Activated naive CD8-positive, alpha-beta T cell treated with anti-CD3 and anti-CD28 coated beads, Interleukin-2, amount 10 ng/mL, durations not matched to agents 7 days and 5 days (primary cell): ENCODE data around the gene DOP1A. TPM values are rescaled to one million over a fixed set of nuclear protein-coding genes. Genes with fewer than 3 reads are reported as not detected.
"Not testable (repeated sequence)": the region's sequence is repeated elsewhere in the genome, so short reads cannot be mapped to it uniquely, and the experiment has no call there.

Experiments used
- ATAC-seq: fragments of 150-1000 bp; cut with Tn5 transposase; one replicate; pipeline ENCODE4 v1.10.0; 2021; ENCODE audit warnings: low read depth, moderate library complexity
- POLR2A ChIA-PET: fragments of 350-600 bp; sonication (Branson Sonifier 250); formaldehyde crosslinking; loops from one replicate; lab custom pipeline; 2021; ENCODE audit warnings: antibody characterized with exemption; lab: Charles Lee
- DNase-seq: peaks from one replicate; pipeline ENCODE4 v3.0.0; 2021
- H3K27ac Mint-ChIP-seq: one replicate; pipeline ENCODE4 v1.8.0; 2022; ENCODE audit warnings: mild to moderate bottlenecking, mixed read lengths
- H3K27me3 Mint-ChIP-seq: one replicate; pipeline ENCODE4 v1.8.0; 2022; ENCODE audit warnings: mild to moderate bottlenecking, moderate library complexity, mixed read lengths
- H3K36me3 Mint-ChIP-seq: one replicate; pipeline ENCODE4 v1.8.0; 2021; ENCODE audit warnings: mild to moderate bottlenecking, mixed read lengths
- H3K4me1 Mint-ChIP-seq: one replicate; pipeline ENCODE4 v1.8.0; 2021; ENCODE audit warnings: mixed read lengths
- H3K4me3 Mint-ChIP-seq: one replicate; pipeline ENCODE4 v1.8.0; 2022; ENCODE audit warnings: mild to moderate bottlenecking, moderate library complexity, mixed read lengths
- H3K9me3 Mint-ChIP-seq: one replicate; pipeline ENCODE4 v1.8.0; 2021; ENCODE audit warnings: mixed read lengths
- total RNA-seq, 2 experiments: library from RNA; stranded (reverse); gene quantifications; one replicate each; pipeline ENCODE4 v1.2.3, GENCODE V29; 2021

Gene DOP1A
- total RNA-seq, 2 experiments from 2014 or later: 26.2 to 26.6 TPM

DNA sequence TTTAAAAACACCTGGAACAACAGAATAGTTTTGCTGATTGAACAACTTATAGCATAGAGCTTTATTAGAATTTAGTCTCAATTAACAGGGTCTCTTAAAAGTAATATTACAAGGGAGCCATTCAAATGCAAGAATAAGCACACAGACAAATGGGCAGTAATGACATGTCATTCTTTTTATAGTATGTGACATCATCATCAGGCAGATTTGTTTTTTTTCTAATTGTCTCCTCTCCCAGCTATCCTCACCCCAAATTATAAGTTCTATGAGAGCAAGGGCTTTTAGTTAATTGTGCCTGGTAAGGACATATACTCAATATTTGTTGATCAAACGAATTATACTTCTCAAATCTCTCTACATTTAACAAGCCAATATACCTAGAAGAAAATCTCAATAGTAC lies 114.6 kb downstream of the DOP1A start:
- POLR2A ChIA-PET: no interaction called here
- Mint-ChIP-seq H3K36me3 (peaks cover 28% of the 10 kb centered on the region), H3K27ac (no peak overlapping the region), H3K4me1 (peaks cover 9% of the 10 kb centered on the region), H3K9me3 (no peaks in the 10 kb centered on the region), H3K4me3 (no peak overlapping the region), H3K27me3 (no peaks in the 10 kb centered on the region)
- DNase-seq: no peak
- ATAC-seq: no peak

DNA sequence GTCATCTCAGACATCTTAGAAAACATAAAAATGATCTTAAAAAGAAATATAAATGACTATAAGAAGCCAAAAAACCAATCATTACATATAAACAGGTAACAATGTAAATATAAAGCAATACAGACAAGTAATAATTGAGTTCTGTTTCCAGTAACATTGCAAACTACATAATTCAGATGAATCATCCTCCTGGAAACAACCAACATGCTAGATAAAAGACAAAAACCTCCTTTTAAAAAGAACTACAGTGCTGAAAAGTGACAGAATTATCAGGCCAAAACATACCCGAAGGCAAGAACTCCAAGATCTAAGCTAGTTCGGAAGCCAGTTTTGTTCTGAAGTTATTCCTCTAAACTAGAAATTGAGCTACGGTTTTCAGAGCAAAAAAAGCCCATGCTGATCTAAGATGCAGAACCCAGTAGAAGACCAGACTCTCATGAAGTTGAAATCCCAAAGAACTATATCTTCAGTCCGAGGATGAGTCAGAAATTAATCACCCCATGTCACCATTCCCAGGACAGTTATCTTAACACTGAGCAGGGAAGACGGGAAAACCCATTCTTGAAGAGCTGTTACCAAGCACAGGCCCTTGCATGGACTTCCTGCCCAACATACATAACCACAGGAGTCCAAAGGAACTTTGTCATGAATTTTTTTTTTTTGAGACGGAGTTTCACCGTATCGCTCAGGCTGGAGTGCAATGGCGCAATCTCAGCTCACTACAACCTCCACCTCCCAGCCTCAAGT lies 115.8 kb downstream of the DOP1A start:
- POLR2A ChIA-PET: no interaction called here
- ATAC-seq: no peak
- H3K4me3 Mint-ChIP-seq: no peak overlapping the region
- DNase-seq: no peak
- peaks cover 9% of the 10 kb centered on the region for H3K4me1 Mint-ChIP-seq
- no peaks in the 10 kb centered on the region for H3K27me3 Mint-ChIP-seq
- H3K27ac Mint-ChIP-seq: no peak overlapping the region
- no peaks in the 10 kb centered on the region for H3K9me3 Mint-ChIP-seq
- peaks cover 26% of the 10 kb centered on the region for H3K36me3 Mint-ChIP-seq

DNA sequence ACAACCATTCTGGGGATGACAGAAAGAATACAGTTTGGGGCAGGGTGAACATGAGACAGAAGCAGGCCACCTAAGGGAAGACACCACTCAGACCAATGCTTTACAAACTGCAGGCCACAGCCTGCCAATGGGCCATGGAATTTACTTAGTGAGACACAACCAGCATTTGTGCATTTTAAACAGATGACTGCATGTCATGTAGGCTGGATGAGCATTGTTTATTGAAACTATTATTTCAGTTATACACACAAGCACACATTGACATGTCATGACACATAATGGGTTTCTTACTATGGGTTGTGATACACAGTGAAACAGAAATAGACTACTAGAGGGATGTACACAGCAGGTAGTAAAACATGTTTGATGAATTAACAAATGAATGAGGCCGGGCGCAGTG lies 117.6 kb downstream of the DOP1A start:
- POLR2A ChIA-PET: no interaction called here
- H3K36me3 Mint-ChIP-seq: peaks cover 20% of the 10 kb centered on the region
- no peaks in the 10 kb centered on the region for H3K27me3 Mint-ChIP-seq
- H3K9me3 Mint-ChIP-seq: no peaks in the 10 kb centered on the region
- ATAC-seq (no peak), DNase-seq (no peak)
- peaks cover 9% of the 10 kb centered on the region for H3K4me1 Mint-ChIP-seq
- H3K4me3 Mint-ChIP-seq: no peak overlapping the region
- H3K27ac Mint-ChIP-seq: no peak overlapping the region

DNA sequence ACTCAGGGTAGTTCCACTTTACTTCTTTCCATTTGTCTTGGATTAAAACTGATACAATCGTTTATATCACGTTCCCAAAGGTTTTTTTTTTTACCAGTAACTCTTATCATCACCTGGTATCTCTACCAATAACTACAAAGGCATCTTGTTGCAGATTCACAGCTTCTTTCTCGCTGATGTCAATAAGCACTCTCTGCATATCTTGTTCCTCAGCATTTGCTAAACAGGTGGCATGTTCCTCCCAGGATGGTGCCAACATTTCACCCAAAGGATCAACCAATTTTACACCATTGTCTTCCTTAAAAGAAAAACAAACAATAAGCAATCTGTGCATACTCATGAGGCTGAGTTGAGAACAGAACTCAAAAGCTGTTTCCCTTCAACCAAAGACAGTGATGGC lies 121.0 kb downstream of the DOP1A start:
- no peak overlapping the region for H3K27ac Mint-ChIP-seq
- no peaks in the 10 kb centered on the region for H3K9me3 Mint-ChIP-seq
- DNase-seq (no peak), ATAC-seq (no peak)
- H3K4me1 Mint-ChIP-seq: peaks cover 9% of the 10 kb centered on the region
- no peaks in the 10 kb centered on the region for H3K27me3 Mint-ChIP-seq
- POLR2A ChIA-PET: no interaction called here
- peaks cover 13% of the 10 kb centered on the region for H3K36me3 Mint-ChIP-seq
- no peak overlapping the region for H3K4me3 Mint-ChIP-seq

DNA sequence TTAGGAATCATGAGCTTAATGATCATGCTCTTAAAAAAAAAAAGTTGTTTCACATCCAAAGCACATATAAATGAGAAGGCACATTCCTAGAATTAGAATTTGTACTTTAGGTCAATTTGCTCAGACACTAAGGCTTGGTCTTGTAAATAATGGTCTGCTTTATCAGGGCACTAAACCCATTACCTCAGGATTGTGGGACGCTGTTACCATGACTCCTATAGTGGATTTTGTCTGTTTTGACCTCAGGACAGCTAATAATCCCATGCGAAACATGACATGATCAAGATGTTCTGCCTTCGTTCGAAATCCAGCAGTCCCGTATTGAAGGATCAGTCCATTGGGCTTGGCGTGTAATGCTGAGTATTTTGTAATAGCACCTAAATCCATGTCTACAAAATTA lies 123.2 kb downstream of the DOP1A start:
- H3K4me1 Mint-ChIP-seq: peaks cover 18% of the 10 kb centered on the region
- H3K9me3 Mint-ChIP-seq: no peaks in the 10 kb centered on the region
- ATAC-seq: no peak
- peaks cover 5% of the 10 kb centered on the region for H3K36me3 Mint-ChIP-seq
- no peak overlapping the region for H3K27ac Mint-ChIP-seq
- H3K27me3 Mint-ChIP-seq: peaks cover 4% of the 10 kb centered on the region
- POLR2A ChIA-PET: no interaction called here
- H3K4me3 Mint-ChIP-seq: no peak overlapping the region
- DNase-seq: no peak

DNA sequence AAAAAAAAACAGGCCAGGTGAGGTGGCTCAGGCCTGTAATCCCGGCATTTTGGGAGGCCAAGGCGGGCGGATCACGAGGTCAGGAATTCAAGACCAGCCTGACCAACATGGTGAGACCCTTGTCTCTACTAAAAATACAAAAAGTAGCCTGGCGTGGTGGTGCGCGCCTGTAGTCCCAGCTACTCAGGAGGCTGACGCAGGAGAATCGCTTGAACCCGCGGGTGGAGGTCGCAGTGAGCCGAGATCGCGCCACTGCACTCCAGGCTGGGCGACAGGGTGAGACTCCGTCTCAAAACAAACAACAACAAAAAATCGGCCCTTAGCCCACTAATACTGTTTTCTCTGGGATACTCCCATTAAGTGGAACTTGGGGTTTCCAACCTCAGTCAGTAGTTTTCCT lies 124.5 kb downstream of the DOP1A start:
- Mint-ChIP-seq H3K4me1 (peaks cover 19% of the 10 kb centered on the region), H3K4me3 (peak overlapping the region; percentile 97)
- POLR2A ChIA-PET: interaction anchor here (3.2 kb wide), 1 partner anchor 126 kb away, joined by 8 read pairs; the partner anchor contains the start of gene UBE3D
- ATAC-seq, DNase-seq, H3K27ac Mint-ChIP-seq, H3K36me3 Mint-ChIP-seq, H3K9me3 Mint-ChIP-seq, H3K27me3 Mint-ChIP-seq: not testable (repeated sequence)

DNA sequence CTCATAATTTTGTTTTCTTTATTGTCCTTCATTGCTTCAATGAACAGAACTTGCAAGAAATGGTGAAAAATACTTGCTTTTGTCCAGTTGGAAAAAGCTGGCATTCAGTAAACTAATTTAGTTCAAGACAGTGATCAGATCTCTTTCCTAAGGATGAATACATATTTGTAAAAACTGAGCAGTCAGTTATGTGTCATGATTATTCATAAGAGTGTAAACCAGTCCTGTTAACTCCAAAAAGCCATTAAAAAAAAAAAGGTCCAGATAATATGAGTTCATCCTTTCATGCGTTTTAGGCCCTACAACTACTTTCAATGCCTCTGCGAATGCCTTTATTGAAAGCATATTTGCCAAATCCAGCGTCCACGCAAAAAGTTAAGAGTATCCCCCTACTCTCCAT lies 125.0 kb downstream of the DOP1A start:
- no peaks in the 10 kb centered on the region for H3K9me3 Mint-ChIP-seq
- DNase-seq (no peak), ATAC-seq (no peak)
- peak overlapping the region; percentile 96 for H3K27ac Mint-ChIP-seq
- H3K4me1 Mint-ChIP-seq: peaks cover 19% of the 10 kb centered on the region
- H3K4me3 Mint-ChIP-seq: peak overlapping the region; percentile 97
- peaks cover 2% of the 10 kb centered on the region for H3K36me3 Mint-ChIP-seq
- peaks cover 4% of the 10 kb centered on the region for H3K27me3 Mint-ChIP-seq
- POLR2A ChIA-PET: interaction anchor here (3.2 kb wide), 1 partner anchor 127 kb away, joined by 8 read pairs; the partner anchor contains the start of gene UBE3D

DNA sequence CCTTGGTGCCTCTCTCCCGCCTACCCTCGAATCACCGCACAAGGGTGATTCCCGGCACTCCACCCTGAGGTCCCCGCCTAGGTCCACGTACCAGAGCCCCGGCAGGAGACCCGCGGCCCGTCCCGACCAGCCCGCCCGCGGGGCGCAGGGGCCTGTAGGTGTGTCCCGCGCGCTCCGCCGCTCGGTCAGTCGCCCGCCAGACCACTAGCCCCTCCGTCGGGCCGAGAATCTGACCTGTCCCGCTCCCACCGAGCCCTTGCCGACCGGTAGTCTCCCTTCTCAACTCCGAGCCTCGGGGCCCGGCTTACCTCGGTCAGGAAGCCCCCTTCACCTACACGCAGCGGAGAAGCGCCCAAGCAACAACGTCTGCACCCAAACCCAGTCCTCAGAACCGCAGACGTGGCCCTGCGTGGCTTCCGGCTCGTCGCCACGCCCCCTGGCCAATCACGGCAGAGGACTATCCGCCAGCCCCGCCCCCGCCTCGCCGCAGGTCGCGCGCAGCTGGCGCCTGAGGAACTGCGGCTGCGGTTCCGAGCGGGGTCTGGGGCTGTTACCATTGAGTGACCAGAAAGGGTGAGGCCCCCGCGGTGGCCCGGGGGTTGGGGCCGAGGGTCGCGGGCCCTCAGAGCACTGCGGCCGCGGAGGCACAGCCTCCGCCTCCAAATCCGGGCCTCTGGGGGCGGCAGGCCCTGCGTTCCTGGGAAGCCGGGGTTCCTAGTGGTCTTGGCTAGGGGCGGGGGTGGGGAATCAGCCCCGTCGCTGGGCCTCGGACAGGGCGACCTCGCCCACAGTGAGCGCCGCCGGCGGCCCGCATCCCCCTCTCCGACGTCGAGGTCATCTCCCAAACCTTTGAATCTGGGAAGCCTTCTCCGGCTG lies 125.6 kb downstream of the DOP1A start, which contains the start of the genes PGM3 and RWDD2A:
Gene PGM3 (minus strand): TSS at position 395 of the 876 bp plus-strand sequence. CDS start 2,253 bp downstream, outside the sequence.
Gene RWDD2A (plus strand): TSS at position 487 of the 876 bp plus-strand sequence. CDS start 1,095 bp downstream, outside the sequence.
- H3K27me3 Mint-ChIP-seq: peaks cover 4% of the 10 kb centered on the region
- peak within 1 kb of the TSS; percentile 97 for H3K4me3 Mint-ChIP-seq
- ATAC-seq (peak; percentile 97), DNase-seq (peak; percentile 95)
- POLR2A ChIA-PET: interaction anchor here (3.2 kb wide), 1 partner anchor 128 kb away, joined by 8 read pairs; the partner anchor contains the start of gene UBE3D
- H3K27ac Mint-ChIP-seq: peak within 1 kb of the TSS; percentile 96
- no peaks in the 10 kb centered on the region for H3K9me3 Mint-ChIP-seq
- peaks cover 19% of the 10 kb centered on the region for H3K4me1 Mint-ChIP-seq
- peaks cover 2% of the 10 kb centered on the region for H3K36me3 Mint-ChIP-seq

DNA sequence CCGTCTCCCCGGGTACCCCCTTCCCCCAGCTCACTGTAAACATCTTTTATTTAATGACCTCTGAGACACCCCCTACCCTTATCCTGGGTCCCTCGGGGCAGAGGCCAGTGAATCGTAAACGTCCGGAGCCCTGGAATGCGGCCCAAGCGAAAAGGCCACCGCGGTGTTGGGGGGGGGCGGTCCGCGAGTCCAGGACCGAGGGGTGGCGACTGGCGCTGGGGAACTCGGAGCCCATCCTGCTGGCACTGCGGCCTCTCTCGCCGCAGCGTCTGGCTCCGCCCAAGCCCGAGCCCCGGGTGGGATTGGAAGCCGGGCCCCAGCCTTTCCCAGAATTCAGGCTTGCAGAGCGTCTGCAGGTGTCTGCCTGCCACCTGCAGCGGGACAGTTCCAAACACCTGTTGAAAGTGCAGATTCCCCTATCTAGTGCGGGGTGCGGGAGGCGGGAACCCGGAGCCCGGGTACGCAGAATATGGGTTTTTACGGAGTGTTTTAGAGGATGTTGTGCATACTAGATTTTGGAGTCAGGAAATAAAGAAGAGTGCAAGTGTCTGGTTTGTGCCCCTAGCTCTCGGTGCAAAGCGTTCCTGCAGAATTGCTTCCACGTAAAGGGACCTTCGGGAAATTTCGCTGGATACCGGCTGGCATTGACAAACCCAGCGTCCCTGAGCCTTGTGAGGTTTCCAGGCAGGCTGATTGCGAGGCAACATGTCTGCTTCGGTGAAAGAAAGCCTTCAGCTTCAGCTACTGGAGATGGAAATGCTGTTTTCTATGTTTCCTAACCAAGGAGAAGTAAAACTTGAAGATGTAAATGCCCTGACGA lies 126.5 kb downstream of the DOP1A start:
- POLR2A ChIA-PET: interaction anchor here (3.2 kb wide), 1 partner anchor 128 kb away, joined by 8 read pairs; the partner anchor contains the start of gene UBE3D
- H3K27ac Mint-ChIP-seq: peak overlapping the region; percentile 25

DNA sequence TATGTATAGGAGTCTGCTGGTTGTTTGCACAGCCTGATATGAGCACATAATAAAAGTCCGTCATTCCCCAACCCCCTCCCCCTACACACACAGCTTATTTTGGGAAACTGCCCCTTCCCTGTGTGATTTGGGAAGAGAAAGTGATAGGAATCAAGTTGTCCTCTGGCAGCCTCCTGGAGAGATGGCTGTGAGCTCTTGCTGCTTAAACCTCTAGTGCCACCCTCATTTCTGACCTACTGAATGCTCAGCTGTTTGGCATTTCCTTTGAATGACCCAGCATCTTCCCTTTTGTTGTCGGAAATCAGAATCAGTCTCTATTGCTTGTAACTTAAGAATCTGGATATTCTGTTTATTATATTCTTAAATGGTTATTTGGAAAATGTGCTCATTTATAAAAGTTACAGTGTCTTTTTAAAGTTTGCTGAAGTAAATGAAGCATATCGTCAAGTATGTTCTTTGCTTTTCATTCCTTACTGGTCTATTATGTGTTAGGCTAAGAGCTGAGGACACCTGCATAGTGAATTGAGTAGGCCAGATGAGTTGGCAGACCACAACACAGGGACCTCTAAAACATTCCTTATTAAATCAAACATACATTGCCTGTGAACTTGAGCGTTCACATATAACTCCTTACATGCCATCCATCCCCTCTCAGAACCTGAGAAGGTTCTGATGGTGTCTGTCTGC lies 131.2 kb downstream of the DOP1A start:
- no peak for ATAC-seq
- H3K9me3 Mint-ChIP-seq: no peaks in the 10 kb centered on the region
- POLR2A ChIA-PET: no interaction called here

More for the DNA sequence above, 126.5 kb downstream of the DOP1A start:
- H3K4me1 Mint-ChIP-seq: peaks cover 19% of the 10 kb centered on the region
- ATAC-seq (peak; percentile 10), DNase-seq (peak; percentile 43)
- no peaks in the 10 kb centered on the region for H3K9me3 Mint-ChIP-seq
- peaks cover 2% of the 10 kb centered on the region for H3K36me3 Mint-ChIP-seq
- H3K4me3 Mint-ChIP-seq: peak overlapping the region; percentile 97
- H3K27me3 Mint-ChIP-seq: peaks cover 4% of the 10 kb centered on the region

DNA sequence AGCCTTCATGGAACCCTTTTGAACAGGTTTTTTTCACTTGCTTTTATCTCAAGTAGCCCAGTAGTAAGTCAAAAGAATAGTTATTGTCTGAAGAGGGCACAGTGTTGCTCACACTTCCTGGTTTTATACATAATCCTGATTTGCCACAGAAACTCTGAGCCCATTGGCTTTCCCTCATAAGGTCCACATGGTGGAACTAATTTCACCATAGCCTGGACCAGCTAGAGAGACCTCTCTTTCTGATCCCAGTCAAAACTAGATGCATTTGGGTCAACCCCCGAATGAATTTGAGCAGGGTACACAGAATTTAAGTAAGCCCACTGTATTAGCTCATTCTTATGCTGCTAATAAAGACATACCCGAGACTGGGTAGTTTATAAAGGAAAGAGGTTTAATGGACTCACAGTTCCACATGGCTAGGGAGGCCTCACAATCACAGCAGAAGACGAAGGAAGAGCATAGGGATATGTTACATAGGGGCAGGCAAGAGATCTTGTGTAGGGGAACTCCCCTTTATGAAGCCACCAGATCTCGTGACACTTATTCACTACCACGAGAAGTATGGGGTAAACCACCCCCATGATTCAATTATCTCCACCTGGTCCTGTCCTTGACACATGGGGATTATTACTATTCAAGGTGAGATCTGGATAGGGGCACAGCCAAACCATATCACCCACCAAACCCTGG lies 131.8 kb downstream of the DOP1A start:
- Mint-ChIP-seq H3K27ac (no peak overlapping the region), H3K4me1 (peaks cover 6% of the 10 kb centered on the region), H3K27me3 (peaks cover 2% of the 10 kb centered on the region), H3K36me3 (no peaks in the 10 kb centered on the region), H3K9me3 (no peaks in the 10 kb centered on the region), H3K4me3 (no peak overlapping the region)
- ATAC-seq: no peak
- POLR2A ChIA-PET: no interaction called here
- DNase-seq: no peak

More for the DNA sequence above, 131.2 kb downstream of the DOP1A start:
- Mint-ChIP-seq H3K4me3 (no peak overlapping the region), H3K27ac (no peak overlapping the region), H3K36me3 (no peaks in the 10 kb centered on the region), H3K27me3 (peaks cover 4% of the 10 kb centered on the region), H3K4me1 (peaks cover 10% of the 10 kb centered on the region)
- DNase-seq: no peak

DNA sequence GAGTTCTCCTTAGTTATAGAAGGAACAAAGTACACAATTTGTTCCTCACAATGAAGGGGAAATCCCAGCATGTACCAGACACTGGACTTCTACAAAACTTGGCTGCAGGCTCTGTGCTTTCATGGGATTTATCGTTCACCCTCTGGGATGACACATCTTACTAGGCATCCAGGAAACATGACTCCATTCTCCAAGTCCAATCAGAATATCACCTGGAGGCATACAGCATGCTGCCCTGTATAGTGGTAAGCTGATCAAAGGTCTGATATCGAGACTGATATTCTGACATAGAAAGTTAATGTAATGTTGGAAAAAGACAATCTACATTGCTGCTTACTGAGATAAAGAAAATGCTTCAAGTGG lies 132.4 kb downstream of the DOP1A start:
- DNase-seq: no peak
- peaks cover 3% of the 10 kb centered on the region for H3K4me1 Mint-ChIP-seq
- no peak overlapping the region for H3K27ac Mint-ChIP-seq
- H3K4me3 Mint-ChIP-seq: no peak overlapping the region
- H3K27me3 Mint-ChIP-seq: no peaks in the 10 kb centered on the region
- H3K36me3 Mint-ChIP-seq: no peaks in the 10 kb centered on the region
- no peak for ATAC-seq
- POLR2A ChIA-PET: no interaction called here
- no peaks in the 10 kb centered on the region for H3K9me3 Mint-ChIP-seq
